ENCODE measurements around the gene VKORC1. TPM values are rescaled to one million over a fixed set of nuclear protein-coding genes. Genes with fewer than 3 reads are reported as not detected.
A peak's percentile ranks its signal among the peaks of the same experiment; 100 is the strongest.

The VKORC1 gene
- total RNA-seq, 1 donor from 2014 or later = 42.1 TPM

- no peak for DNase-seq (ENCODE audit: low spot score)
Measured at GRCh38 chr16:31130336-31130891, 35.8 kb upstream of the VKORC1 start.

DNA sequence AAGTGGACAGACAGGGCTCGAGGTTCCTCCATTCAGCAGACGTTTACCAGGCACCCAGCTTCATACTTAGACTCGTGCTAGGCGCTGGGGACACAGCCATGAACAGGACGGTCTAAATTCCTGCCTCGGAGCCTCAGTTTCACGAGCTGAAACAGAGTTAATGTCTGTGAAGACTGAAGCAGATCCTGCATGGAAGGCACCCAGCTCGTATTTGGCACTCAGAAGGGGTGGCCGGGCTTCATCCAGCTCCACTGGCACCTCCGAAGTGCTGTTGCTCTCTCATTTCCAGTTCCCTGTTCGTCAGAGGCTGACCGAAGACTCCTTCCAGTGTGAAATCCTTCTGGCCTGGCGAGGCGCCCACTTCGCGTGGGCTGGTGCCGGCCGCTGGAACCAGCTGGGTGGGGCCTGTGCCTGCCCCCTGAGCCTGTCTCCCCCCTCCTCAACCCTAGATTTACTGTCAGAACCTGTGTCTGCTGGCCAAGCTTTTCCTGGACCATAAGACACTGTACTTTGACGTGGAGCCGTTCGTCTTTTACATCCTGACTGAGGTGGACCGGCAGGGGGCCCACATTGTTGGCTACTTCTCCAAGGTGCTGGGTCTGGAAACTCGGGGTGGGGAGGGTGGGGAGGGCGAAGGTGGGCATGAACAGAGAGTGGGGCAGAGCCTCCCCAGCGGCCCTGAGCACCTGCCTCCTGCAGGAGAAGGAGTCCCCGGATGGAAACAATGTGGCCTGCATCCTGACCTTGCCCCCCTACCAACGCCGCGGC, 35.2 kb upstream of the VKORC1 start:
- no peak for DNase-seq (ENCODE audit: low spot score)

DNA sequence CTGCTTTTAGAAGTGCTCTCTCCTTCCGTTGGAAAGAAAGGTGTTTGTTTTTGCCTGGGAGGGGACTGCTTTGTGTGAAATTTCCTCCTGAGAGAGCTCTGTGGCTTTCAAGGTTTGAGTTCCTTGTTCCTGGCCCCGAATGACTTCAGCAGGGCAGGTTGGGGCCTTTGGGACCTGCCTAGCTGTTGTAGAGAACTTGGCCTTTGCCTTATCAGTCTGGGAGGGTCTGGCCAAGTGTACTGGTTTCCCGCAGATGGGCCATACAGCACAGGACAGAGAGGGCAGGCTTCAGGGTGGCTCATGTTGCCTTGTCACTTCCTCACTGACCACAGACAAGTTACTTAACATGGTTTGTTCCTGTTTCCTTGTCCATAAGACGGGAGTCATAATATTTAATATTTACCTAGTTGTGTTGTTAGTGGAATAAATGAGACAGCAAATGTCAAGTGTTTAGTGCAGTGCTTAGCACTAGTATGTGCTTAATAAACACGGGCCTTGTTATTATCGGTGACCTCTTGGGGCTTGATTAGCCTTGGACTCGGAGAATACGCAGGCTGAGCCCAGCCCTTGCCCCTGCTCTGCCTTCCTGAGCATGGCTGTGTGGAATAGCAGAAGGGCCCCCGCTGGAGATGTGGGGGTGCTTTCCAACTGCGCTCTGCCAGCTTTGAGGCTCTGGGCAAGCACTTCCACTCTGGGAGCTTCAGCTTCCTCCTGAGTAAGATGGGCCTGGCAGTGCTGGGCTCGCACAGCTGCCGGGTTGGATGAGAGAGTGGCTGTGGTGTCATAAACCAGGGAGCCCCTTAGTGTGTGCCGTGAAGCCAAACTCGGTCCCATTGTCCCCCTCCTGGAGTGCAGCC, 34.3 kb upstream of the VKORC1 start:
- no peak for DNase-seq (ENCODE audit: low spot score)

GRCh38 chr16:31127182-31127581, 32.6 kb upstream of the VKORC1 start:
- DNase-seq (ENCODE audit: low spot score) = no peak

DNA sequence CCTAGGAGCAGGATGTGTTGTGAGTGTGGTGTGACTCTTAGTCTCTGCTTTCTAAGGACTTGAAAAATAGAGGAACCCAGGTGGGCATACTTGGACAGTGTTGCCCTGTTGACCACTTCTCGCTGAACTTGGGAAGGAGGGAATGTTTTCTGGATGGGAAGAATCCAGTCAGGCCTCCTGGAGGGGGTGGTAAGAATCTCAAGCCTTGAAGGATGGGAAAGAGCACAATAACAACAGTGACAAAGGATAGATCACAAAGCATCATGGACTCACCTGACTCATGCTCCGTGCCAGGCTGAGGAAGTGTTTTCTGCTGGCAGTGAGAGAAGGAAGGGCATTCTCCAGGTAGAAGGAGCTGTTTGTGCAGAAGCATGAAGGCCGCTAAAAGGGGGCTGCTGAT, 31.2 kb upstream of the VKORC1 start:
- DNase-seq (ENCODE audit: low spot score) = no peak

DNA sequence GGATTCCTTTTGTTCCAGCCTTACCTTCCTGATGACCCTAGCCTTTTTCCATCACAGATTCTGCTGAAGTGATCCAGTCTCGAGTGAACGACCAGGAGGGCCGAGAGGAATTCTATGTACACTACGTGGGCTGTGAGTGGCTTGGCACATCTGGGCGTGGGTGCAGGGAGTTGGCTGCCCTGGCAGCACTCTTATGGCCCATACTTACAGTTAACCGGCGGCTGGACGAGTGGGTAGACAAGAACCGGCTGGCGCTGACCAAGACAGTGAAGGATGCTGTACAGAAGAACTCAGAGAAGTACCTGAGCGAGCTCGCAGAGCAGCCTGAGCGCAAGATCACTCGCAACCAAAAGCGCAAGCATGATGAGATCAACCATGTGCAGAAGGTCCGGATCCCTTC, 25.5 kb upstream of the VKORC1 start:
- DNase-seq (ENCODE audit: low spot score) = no peak

DNA sequence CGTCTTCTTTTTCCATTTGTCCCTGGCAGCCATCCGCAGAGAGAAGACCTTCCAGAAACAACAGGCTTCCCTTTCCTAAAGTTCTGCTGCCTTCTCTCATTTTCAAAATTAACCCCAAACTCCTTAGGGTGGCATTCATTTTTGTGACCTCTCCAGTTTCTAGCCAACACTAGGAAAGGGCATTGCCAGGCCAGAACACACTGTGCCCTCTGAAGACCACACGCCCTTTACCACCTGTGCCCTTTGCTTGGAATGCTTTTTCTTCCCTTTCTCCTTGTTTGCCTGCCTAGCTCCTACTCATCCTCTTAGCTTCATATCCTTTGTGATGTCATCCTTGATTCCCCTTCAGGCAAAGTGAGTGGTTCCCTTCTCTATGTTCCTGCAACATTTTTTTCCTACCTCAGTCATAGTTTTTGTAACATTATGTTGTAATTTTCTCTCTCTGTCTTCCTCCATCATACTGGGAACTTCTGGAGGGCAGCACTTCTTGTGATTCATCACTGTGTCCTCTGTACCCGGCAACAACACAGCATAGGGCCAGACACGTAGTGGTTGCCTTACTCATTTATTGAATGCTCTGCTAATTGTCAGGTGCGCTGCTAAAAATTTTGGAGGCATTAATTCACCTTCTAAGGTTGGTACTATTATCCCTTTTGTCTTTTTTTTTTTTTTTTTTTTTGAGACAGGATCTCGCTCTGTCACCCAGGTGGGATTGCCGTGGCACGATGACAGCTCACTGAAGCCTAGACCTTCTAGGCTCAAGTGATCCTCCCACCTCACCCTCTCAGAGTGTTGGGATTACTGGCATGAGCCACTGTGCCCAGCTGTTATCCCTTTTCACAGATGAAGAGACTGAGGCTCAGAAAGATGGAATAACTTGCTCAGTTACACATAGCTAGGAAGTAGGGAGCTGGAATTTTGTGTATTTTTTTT, 23.9 kb upstream of the VKORC1 start:
- no peak for DNase-seq (ENCODE audit: low spot score)

- DNase-seq (ENCODE audit: low spot score) = peak; percentile 99
Measured at GRCh38 chr16:31117384-31118222, 23.0 kb upstream of the VKORC1 start, which contains the start of gene KAT8. Gene KAT8 (plus strand): TSS chr16:31117664. CDS start chr16:31117682, 18 bp downstream.

GRCh38 chr16:31114468-31114867, 19.9 kb upstream of the VKORC1 start:
- DNase-seq (ENCODE audit: low spot score) = no peak

- DNase-seq (ENCODE audit: low spot score) = no peak
Measured at GRCh38 chr16:31113121-31114120, 18.8 kb upstream of the VKORC1 start.

GRCh38 chr16:31112711-31113110, 18.1 kb upstream of the VKORC1 start:
- no peak for DNase-seq (ENCODE audit: low spot score)

DNA sequence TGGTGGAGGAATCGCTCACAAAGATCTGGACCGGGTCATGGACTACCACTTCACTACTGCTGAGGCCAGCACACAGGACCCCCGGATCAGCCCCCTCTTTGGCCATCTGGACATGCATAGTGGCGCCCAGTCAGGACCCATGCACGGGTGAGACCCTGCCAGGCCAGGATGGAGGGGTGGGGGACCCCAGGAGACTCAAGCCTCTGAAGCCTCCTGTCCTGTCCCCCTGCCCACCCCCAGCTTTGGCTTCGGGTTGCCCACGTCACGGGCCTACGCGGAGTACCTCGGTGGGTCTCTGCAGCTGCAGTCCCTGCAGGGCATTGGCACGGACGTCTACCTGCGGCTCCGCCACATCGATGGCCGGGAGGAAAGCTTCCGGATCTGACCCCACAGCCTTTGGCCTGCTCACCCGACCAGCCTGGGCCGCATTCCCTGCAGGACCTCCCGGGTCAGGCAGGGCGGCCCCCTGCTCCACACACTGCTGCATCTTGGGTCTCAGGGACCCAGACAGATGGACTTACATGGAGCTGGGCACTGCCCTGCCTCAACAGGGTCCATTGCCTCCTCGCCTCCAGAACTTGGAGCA, 17.4 kb upstream of the VKORC1 start:
- no peak for DNase-seq (ENCODE audit: low spot score)

GRCh38 chr16:31110106-31111034, 15.8 kb upstream of the VKORC1 start:
- DNase-seq (ENCODE audit: low spot score) = no peak

- DNase-seq (ENCODE audit: low spot score) = no peak
Measured at GRCh38 chr16:31109622-31110021, 15.0 kb upstream of the VKORC1 start.

DNA sequence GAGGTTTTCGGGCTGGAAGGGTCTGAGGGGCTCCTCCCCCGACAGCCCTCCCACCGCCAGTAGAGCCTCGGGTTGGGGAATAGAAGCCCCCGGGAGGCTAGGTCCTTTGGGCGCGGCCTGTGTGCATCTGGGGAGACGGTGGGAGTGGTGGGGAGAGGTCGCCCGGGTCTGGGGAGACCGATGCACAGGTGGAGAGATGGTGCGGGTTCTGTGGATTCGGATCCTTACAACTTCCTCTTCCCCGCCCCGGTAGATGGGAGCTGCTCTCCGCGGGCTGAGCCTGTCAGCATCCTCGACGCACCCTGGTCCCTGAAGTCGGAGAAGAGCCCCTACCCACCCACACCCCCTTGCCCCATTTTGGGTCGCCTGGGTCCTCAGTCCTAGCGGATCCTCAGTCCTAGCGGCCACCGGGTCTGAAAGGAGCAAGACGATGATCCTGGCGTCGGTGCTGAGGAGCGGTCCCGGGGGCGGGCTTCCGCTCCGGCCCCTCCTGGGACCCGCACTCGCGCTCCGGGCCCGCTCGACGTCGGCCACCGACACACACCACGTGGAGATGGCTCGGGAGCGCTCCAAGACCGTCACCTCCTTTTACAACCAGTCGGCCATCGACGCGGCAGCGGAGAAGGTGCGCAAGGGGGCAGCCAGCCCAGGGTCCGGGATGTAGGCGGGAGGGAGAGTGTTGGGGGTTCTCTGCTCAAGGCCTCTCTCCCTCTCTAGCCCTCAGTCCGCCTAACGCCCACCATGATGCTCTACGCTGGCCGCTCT, 14.4 kb upstream of the VKORC1 start:
- no peak for DNase-seq (ENCODE audit: low spot score)

- peak; percentile 69 for DNase-seq (ENCODE audit: low spot score)
Measured at GRCh38 chr16:31108035-31108793, 13.6 kb upstream of the VKORC1 start, which contains the start of gene BCKDK. Gene BCKDK (plus strand): TSS chr16:31108386. CDS start chr16:31109224, 838 bp downstream.

Data from ureter (tissue), 1 donor.